T-helper 2 cell (primary cell): Measurements from ENCODE around the gene KCNK15.
A peak's percentile ranks its signal among the peaks of the same experiment; 100 is the strongest.

Experiments
- DNase-seq, 5 experiments: peaks; one replicate each; pipeline versions ENCODE4 v3.0.0 to v3.0.0-alpha.2; 2012 to 2022

Gene KCNK15

GRCh38 chr20:44736170-44737021 lies 9.3 kb upstream of the KCNK15 start:
- peak in 1 of 5 experiments; percentile 55 for DNase-seq

- DNase-seq: no peak
Observed at GRCh38 chr20:44737116-44737515, 8.5 kb upstream of the KCNK15 start.

- peak in 2 of 5 experiments; percentile 6 to 65 for DNase-seq
Observed at GRCh38 chr20:44738813-44739477, 6.7 kb upstream of the KCNK15 start.

GRCh38 chr20:44739942-44740341 lies 5.7 kb upstream of the KCNK15 start:
- no peak for DNase-seq

- no peak for DNase-seq
Observed at GRCh38 chr20:44742304-44743079, 3.2 kb upstream of the KCNK15 start.

- DNase-seq: no peak
Observed at GRCh38 chr20:44743080-44743701, 2.5 kb upstream of the KCNK15 start.

GRCh38 chr20:44743916-44744655 lies 1.6 kb upstream of the KCNK15 start:
- no peak for DNase-seq

- DNase-seq: no peak
Observed at GRCh38 chr20:44745122-44745597, 505 bp upstream of the KCNK15 start.

GRCh38 chr20:44746367-44747165 lies 901 bp downstream of the KCNK15 start:
- DNase-seq: no peak

GRCh38 chr20:44747166-44748004 lies 1.7 kb downstream of the KCNK15 start:
- peak in 3 of 5 experiments; percentile 23 to 52 (median 46) for DNase-seq

- no peak for DNase-seq
Observed at GRCh38 chr20:44748005-44748370, 2.3 kb downstream of the KCNK15 start.

GRCh38 chr20:44750081-44750805 lies 4.6 kb downstream of the KCNK15 start:
- DNase-seq: no peak

- no peak for DNase-seq
Observed at GRCh38 chr20:44752099-44752931, 6.7 kb downstream of the KCNK15 start.

GRCh38 chr20:44754554-44754953 lies 8.9 kb downstream of the KCNK15 start:
- DNase-seq: no peak

- no peak for DNase-seq
Observed at GRCh38 chr20:44756011-44756688, 10.5 kb downstream of the KCNK15 start.

GRCh38 chr20:44756956-44757355 lies 11.3 kb downstream of the KCNK15 start:
- DNase-seq: no peak

- DNase-seq: no peak
Observed at GRCh38 chr20:44758247-44759101, 12.8 kb downstream of the KCNK15 start.
